Esophagus squamous epithelium (tissue), 4 donors: ENCODE measurements around the gene EMX2.
"Not testable (repeated sequence)": the region's sequence is repeated elsewhere in the genome, so short reads cannot be mapped to it uniquely, and the experiment has no call there.

Experiments used
- CTCF ChIP-seq, 6 experiments: fragments of 450-650 bp in 4 of 6; fragments of 200-600 bp in 2 of 6; sonication (generic) in 2 of 6; IDR thresholded peaks; one replicate each; pipeline ENCODE4 v1.5.1; 2016 to 2019; ENCODE audit warnings: antibody characterized with exemption in 6 of 6, mild to moderate bottlenecking in 4 of 6, moderate library complexity in 4 of 6
- POLR2A ChIP-seq, 4 donors: fragments of 450-650 bp; IDR thresholded peaks; one replicate each; pipeline ENCODE4 v1.6.1; 2017; ENCODE audit warnings: antibody characterized with exemption in 4 of 4, mild to moderate bottlenecking in 4 of 4, moderate library complexity in 3 of 4

- TF ChIP-seq CTCF, POLR2A (IDR thresholded peaks at IDR 0.05): not testable (repeated sequence)
These were observed 35.5 kb upstream of the EMX2 start for GRCh38 chr10:117507081-117507480.
